Heart left ventricle (tissue), 13 donors: ENCODE measurements around the gene PLXNC1.

Source experiments
- POLR2A ChIP-seq, 2 donors: fragments of 450-650 bp; IDR thresholded peaks; one replicate each; pipeline ENCODE4 v1.6.1; 2017; ENCODE audit warnings: antibody characterized with exemption in 2 of 2, mild to moderate bottlenecking in 2 of 2, moderate library complexity in 2 of 2
- TF ChIP-seq, protein P1 (sequence below), 12 donors: fragments of 200-600 bp; sonication (generic) in 4 of 12; IDR thresholded peaks; one replicate each; pipeline versions ENCODE4 v1.5.0 to v1.8.0; 2018 to 2022; ENCODE audit warnings: antibody characterized with exemption in 12 of 12, mild to moderate bottlenecking in 5 of 12
- donor health status: ischemic (EF 13 %, LVEDD 7.1; RV severe dilation, severe dysfunction).
- donor health status: DM: no; HTN: yes; CAD: no.
- donor health status: DM: no; HTN: no; CAD: no.
- donor health status: ischemic (EF 25% LVEDD 6.9; RV normal size, moderate dysfunction).
- donor health status: ischemic (EF 25% LVEDD 5.7; RV mildly dilated, moderate dysfunction).
- donor health status: ischemic (EF 35%, LVEDD 5.7; RV mildly dilated, moderate dysfunction).
- donor health status: nonischemic (EF 11% LVEDD 7.7; RV severe dilation, severe dysfunction).
- donor health status: DM: yes; HTN: yes; CAD: no.
- donor health status: PGD.
- donor health status: ischemic (EF 29% LVEDD 5.4; RV normal size, mild dysfunction).
- donor health status: nonischemic (EF 23%, LVEDD 6.1; RV moderate dilation, normal function).

DNA sequence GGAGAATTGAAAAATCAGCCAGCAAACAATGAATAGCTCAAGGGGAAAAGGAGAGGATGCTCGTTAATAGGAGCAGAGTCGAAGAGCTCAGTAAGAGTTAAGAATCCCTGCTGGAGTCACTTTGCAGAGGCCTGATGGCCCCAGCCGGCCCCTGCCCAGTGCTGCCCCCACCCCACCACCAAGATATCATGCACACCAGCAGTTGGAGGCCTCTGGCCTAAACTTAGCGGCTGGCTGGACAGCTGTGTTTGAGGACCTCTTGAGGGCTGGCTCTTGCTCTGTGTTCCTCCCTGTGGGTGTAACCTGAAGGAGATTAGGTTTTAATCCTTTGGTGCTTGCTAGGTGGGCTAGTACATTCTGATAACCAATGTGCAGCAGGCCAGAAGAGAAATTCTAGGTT is 142.0 kb downstream of the PLXNC1 start:
- TF ChIP-seq, protein P1, sequence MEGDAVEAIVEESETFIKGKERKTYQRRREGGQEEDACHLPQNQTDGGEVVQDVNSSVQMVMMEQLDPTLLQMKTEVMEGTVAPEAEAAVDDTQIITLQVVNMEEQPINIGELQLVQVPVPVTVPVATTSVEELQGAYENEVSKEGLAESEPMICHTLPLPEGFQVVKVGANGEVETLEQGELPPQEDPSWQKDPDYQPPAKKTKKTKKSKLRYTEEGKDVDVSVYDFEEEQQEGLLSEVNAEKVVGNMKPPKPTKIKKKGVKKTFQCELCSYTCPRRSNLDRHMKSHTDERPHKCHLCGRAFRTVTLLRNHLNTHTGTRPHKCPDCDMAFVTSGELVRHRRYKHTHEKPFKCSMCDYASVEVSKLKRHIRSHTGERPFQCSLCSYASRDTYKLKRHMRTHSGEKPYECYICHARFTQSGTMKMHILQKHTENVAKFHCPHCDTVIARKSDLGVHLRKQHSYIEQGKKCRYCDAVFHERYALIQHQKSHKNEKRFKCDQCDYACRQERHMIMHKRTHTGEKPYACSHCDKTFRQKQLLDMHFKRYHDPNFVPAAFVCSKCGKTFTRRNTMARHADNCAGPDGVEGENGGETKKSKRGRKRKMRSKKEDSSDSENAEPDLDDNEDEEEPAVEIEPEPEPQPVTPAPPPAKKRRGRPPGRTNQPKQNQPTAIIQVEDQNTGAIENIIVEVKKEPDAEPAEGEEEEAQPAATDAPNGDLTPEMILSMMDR (IDR thresholded peaks at IDR 0.05), result peak in 1 of 12 donors; percentile 15
- no peak for TF ChIP-seq POLR2A (IDR thresholded peaks at IDR 0.05)
